Keratinocyte (primary cell): ENCODE data around the gene PIEZO1. TPM values are rescaled to one million over a fixed set of nuclear protein-coding genes. Genes with fewer than 3 reads are reported as not detected.
"Not testable (repeated sequence)": the region's sequence is repeated elsewhere in the genome, so short reads cannot be mapped to it uniquely, and the experiment has no call there.

Experiments used
- DNase-seq: peaks from one replicate; pipeline ENCODE4 v3.0.0-alpha.2; 2011; ENCODE audit warnings: low read depth, missing footprints, low spot score
- FAIRE-seq: peaks from 2 replicates; lab custom pipeline; 2011; peaks lifted over from hg19 to GRCh38; lab: Jason Lieb, UNC
- H2AFZ ChIP-seq: 2 replicates; pipeline ENCODE4 v1.6.0; 2012; ENCODE audit warnings: low read length, control low read depth, inconsistent platforms; ENCODE audit not compliant: control insufficient read depth
- H3K27ac ChIP-seq: 2 replicates; pipeline ENCODE4 v1.5.1; 2011; ENCODE audit warnings: low read length; ENCODE audit not compliant: control insufficient read depth, insufficient read depth
- H3K27me3 ChIP-seq: 3 replicates; pipeline ENCODE4 v1.6.0; 2011; ENCODE audit warnings: low read length; ENCODE audit not compliant: control insufficient read depth, insufficient read depth; ENCODE audit errors: extremely low read depth
- H3K36me3 ChIP-seq, 2 experiments: 2 replicates in 1 of 2; 3 replicates in 1 of 2; pipeline ENCODE4 v1.5.1; 2011; ENCODE audit warnings: low read length in 2 of 2, mild to moderate bottlenecking in 1 of 2; ENCODE audit not compliant: control insufficient read depth in 2 of 2, insufficient read depth in 2 of 2; ENCODE audit errors: extremely low read depth in 1 of 2
- H3K4me1 ChIP-seq: 3 replicates; pipeline ENCODE4 v1.5.1; 2011; ENCODE audit warnings: low read length; ENCODE audit not compliant: control insufficient read depth, insufficient read depth; ENCODE audit errors: extremely low read depth
- H3K4me2 ChIP-seq: 3 replicates; pipeline ENCODE4 v1.6.0; 2011; ENCODE audit warnings: low read depth, low read length; ENCODE audit not compliant: control insufficient read depth, insufficient read depth; ENCODE audit errors: extremely low read depth
- H3K4me3 ChIP-seq, 3 experiments: fragments of 200-600 bp in 1 of 3; sonication (generic) in 1 of 3; 2 replicates in 2 of 3; 3 replicates in 1 of 3; pipeline ENCODE4 v1.5.1; 2011 to 2016; ENCODE audit warnings: low read length in 3 of 3, mild to moderate bottlenecking in 3 of 3, control low read depth in 2 of 3, inconsistent platforms in 1 of 3, low read depth in 1 of 3, mixed read lengths in 1 of 3, mixed run types in 1 of 3, moderate library complexity in 1 of 3; ENCODE audit not compliant: control insufficient read depth in 2 of 3, insufficient read depth in 2 of 3; ENCODE audit errors: extremely low read depth in 1 of 3
- H3K79me2 ChIP-seq: 2 replicates; pipeline ENCODE4 v1.6.0; 2012; ENCODE audit warnings: low read length; ENCODE audit not compliant: control insufficient read depth, insufficient read depth
- H3K9ac ChIP-seq: 3 replicates; pipeline ENCODE4 v1.6.0; 2011; ENCODE audit warnings: low read length; ENCODE audit not compliant: control insufficient read depth, insufficient read depth; ENCODE audit errors: extremely low read depth
- H3K9me1 ChIP-seq: 3 replicates; pipeline ENCODE4 v1.6.0; 2011; ENCODE audit warnings: low read length; ENCODE audit not compliant: control insufficient read depth, insufficient read depth; ENCODE audit errors: extremely low read depth
- H3K9me3 ChIP-seq: 2 replicates; pipeline ENCODE4 v1.5.1; 2012; ENCODE audit warnings: low read depth, low read length; ENCODE audit not compliant: control insufficient read depth
- H4K20me1 ChIP-seq: 3 replicates; pipeline ENCODE4 v1.6.0; 2011; ENCODE audit warnings: low read length; ENCODE audit not compliant: control insufficient read depth, insufficient read depth; ENCODE audit errors: extremely low read depth
- EZH2 ChIP-seq: IDR thresholded peaks from one replicate; pipeline ENCODE4 v1.6.1; 2012; ENCODE audit warnings: inconsistent platforms, mild to moderate bottlenecking, low read length, moderate library complexity
- dilution Hi-C: fragments of 300-500 bp; cut with MboI; formaldehyde crosslinking; loops from one replicate; pipeline ENCODE4 v1.7.0; 2020; ENCODE audit warnings: low sequenced_read_pairs; ENCODE audit not compliant: extremely low pct_ligation_motif_present
- polyA plus RNA-seq, 5 experiments: library from polyadenylated mRNA; depleted of rRNA in 3 of 5; stranded (reverse) in 3 of 5; stranded (forward) in 1 of 5; unstranded in 1 of 5; fragments of >200 nt; gene quantifications; 1 replicate in 1 of 5; 2 replicates in 3 of 5; 3 replicates in 1 of 5; pipeline versions ENCODE4 v1.2.1 to v1.2.3, GENCODE V29; 2011 to 2012; ENCODE audit warnings: missing spikeins in 2 of 5, low read depth in 1 of 5, low replicate concordance in 1 of 5
- TF ChIP-seq, protein P1 (sequence below), 3 experiments: IDR thresholded peaks in 1 of 3; conservative IDR thresholded peaks in 1 of 3; optimal IDR thresholded peaks in 1 of 3; 2 replicates in 2 of 3; 3 replicates in 1 of 3; pipeline versions ENCODE3 to v1.5.1; 2011; ENCODE audit warnings: low read length in 3 of 3, mild to moderate bottlenecking in 3 of 3, moderate library complexity in 2 of 3, control low read depth in 1 of 3, inconsistent platforms in 1 of 3; ENCODE audit not compliant: insufficient read depth in 2 of 3; ENCODE audit errors: extremely low read depth in 1 of 3

Gene PIEZO1
- polyA plus RNA-seq, 1 donor (not counting 4 experiments of a cell fraction or from before 2014, with no cell fraction given): 62.8 TPM

DNA sequence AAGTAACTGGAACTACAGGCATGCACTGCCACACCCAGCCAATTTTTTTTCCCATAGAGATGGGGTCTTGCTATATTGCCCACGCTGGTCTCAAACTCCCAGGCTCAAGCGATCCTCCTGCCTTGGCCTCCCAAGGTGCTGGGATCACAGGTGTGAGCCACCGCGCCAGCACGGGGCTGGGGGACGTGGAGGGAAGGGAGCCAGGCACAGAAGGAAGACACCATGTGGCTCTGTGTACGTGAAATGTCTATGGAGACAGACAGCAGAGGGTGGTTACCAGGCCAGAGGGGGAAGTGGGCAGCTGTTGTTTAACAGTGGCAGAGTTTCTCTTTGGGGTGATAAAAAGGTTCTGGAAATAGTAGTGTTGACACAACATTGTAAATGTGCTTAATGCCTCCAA, 4.6 kb upstream of the PIEZO1 start:
- no peak for DNase-seq
- Histone ChIP-seq H3K79me2 (peaks cover 3% of the 10 kb centered on the region), H3K4me3 (no peak overlapping the region), H3K36me3 (no peaks in the 10 kb centered on the region), H3K9me1 (no peaks in the 10 kb centered on the region), H3K9ac (no peak overlapping the region), H3K9me3 (no peaks in the 10 kb centered on the region), H2AFZ (no peak overlapping the region), H3K27ac (no peak overlapping the region), H3K4me2 (no peak overlapping the region), H4K20me1 (no peaks in the 10 kb centered on the region), H3K4me1 (no peaks in the 10 kb centered on the region), H3K27me3 (peaks cover 25% of the 10 kb centered on the region)
- TF ChIP-seq, protein P1, sequence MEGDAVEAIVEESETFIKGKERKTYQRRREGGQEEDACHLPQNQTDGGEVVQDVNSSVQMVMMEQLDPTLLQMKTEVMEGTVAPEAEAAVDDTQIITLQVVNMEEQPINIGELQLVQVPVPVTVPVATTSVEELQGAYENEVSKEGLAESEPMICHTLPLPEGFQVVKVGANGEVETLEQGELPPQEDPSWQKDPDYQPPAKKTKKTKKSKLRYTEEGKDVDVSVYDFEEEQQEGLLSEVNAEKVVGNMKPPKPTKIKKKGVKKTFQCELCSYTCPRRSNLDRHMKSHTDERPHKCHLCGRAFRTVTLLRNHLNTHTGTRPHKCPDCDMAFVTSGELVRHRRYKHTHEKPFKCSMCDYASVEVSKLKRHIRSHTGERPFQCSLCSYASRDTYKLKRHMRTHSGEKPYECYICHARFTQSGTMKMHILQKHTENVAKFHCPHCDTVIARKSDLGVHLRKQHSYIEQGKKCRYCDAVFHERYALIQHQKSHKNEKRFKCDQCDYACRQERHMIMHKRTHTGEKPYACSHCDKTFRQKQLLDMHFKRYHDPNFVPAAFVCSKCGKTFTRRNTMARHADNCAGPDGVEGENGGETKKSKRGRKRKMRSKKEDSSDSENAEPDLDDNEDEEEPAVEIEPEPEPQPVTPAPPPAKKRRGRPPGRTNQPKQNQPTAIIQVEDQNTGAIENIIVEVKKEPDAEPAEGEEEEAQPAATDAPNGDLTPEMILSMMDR (optimal IDR thresholded peaks at IDR 0.05 in 1 of 3, IDR thresholded peaks at IDR 0.05 in 1 of 3, conservative IDR thresholded peaks at IDR 0.05 in 1 of 3; ENCODE audit: extremely low read depth in 1 of 3, insufficient read depth in 2 of 3, low read length in 3 of 3): no peak
- no peak for TF ChIP-seq EZH2
- dilution Hi-C loops: no loop called here
- FAIRE-seq: no peak

DNA sequence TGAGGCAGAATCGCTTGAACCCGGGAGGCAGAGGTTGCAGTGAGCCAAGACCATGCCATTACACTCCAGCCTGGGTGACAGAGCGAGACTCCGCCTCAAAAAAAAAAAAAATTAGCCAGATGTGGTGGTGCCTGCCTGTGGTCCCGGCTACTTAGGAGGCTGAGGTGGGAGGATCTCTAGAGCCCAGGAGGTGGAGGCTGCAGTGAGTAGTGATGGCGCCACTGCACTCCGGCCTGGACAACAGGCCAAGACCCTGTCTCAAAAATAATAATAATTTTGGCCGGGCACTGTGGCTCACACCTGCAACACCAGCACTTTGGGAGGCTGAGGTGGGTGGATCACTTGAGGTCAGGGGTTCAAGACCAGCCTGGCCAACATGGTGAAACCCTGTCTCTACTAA, 3.7 kb upstream of the PIEZO1 start:
- H3K27me3 ChIP-seq: peaks cover 25% of the 10 kb centered on the region
- H3K36me3 ChIP-seq, H2AFZ ChIP-seq, H3K9ac ChIP-seq, H3K9me3 ChIP-seq, DNase-seq, H3K4me1 ChIP-seq, H3K4me2 ChIP-seq, H3K4me3 ChIP-seq, H4K20me1 ChIP-seq, H3K9me1 ChIP-seq, FAIRE-seq, H3K27ac ChIP-seq, dilution Hi-C loops: not testable (repeated sequence)
- H3K79me2 ChIP-seq: peaks cover 11% of the 10 kb centered on the region
